Urinary bladder (tissue), 4 donors: ENCODE measurements around the gene MPC2. TPM values are rescaled to one million over a fixed set of nuclear protein-coding genes. Genes with fewer than 3 reads are reported as not detected.

Source experiments
- DNase-seq: peaks from one replicate; pipeline ENCODE4 v3.0.0-alpha.2; 2015; ENCODE audit errors: extremely low spot score
- H3K27ac ChIP-seq: one replicate; pipeline ENCODE4 v1.5.1; 2013; ENCODE audit warnings: low read depth, mild to moderate bottlenecking, moderate library complexity
- H3K36me3 ChIP-seq: one replicate; pipeline ENCODE4 v1.6.1; 2013; ENCODE audit warnings: mild to moderate bottlenecking, moderate library complexity; ENCODE audit not compliant: insufficient read depth
- H3K4me1 ChIP-seq: one replicate; pipeline ENCODE4 v1.6.1; 2013; ENCODE audit warnings: mild to moderate bottlenecking, moderate library complexity; ENCODE audit not compliant: insufficient read depth
- H3K4me3 ChIP-seq: one replicate; pipeline ENCODE4 v1.5.1; 2013; ENCODE audit warnings: low read depth, low read length
- WGBS: extraction: QIAGEN DNeasy Blood & Tissue Kit; methylation state at CpG from one replicate; pipeline ENCODE4 v1.1.7; 2013; 5-methylcytosine and 5-hydroxymethylcytosine counted together
- polyA plus RNA-seq: library from polyadenylated mRNA; stranded (reverse); fragments of 200-250 nt; gene quantifications from one replicate; pipeline ENCODE4 v1.2.3, GENCODE V29; 2013
- total RNA-seq: library from RNA; depleted of rRNA; stranded (reverse); fragments of >200 nt; gene quantifications from one replicate; pipeline ENCODE4 v1.2.3, GENCODE V29; 2014
- donor health status: healthy with polysubstance abuse.
- donor health status: healthy.

The MPC2 gene
- total and polyA plus RNA-seq, 2 donors, result 41.7 to 48.4 TPM

GRCh38 chr1:167927046-167927754 lies 9.7 kb downstream of the MPC2 start:
- Histone ChIP-seq H3K4me3 (no peak overlapping the region), H3K27ac (no peak overlapping the region)
- 78% methylated on average over 4 of the region's 4 CpGs for WGBS

GRCh38 chr1:167926486-167926997 lies 10.3 kb downstream of the MPC2 start:
- no peaks in the 10 kb centered on the region for H3K36me3 ChIP-seq
- no peak overlapping the region for H3K27ac ChIP-seq
- WGBS, result 84% methylated on average over 6 of the region's 6 CpGs
- H3K4me3 ChIP-seq, result no peak overlapping the region
- H3K4me1 ChIP-seq, result no peaks in the 10 kb centered on the region
- DNase-seq, result no peak

More at GRCh38 chr1:167927046-167927754, 9.7 kb downstream of the MPC2 start:
- Histone ChIP-seq H3K4me1 (no peaks in the 10 kb centered on the region), H3K36me3 (no peaks in the 10 kb centered on the region)
- DNase-seq, result no peak

- Histone ChIP-seq H3K4me1 (no peaks in the 10 kb centered on the region), H3K36me3 (no peaks in the 10 kb centered on the region), H3K27ac (no peak overlapping the region), H3K4me3 (no peak overlapping the region)
- no peak for DNase-seq
- 83% methylated on average over 2 of the region's 2 CpGs for WGBS
Observed at GRCh38 chr1:167924543-167925231, 12.2 kb downstream of the MPC2 start.

- DNase-seq, result no peak
- Histone ChIP-seq H3K36me3 (no peaks in the 10 kb centered on the region), H3K27ac (no peak overlapping the region), H3K4me1 (no peaks in the 10 kb centered on the region), H3K4me3 (no peak overlapping the region)
- 91% methylated on average over 2 of the region's 2 CpGs for WGBS
Observed at GRCh38 chr1:167924102-167924501, 12.8 kb downstream of the MPC2 start.

GRCh38 chr1:167923324-167924056 lies 13.4 kb downstream of the MPC2 start:
- WGBS, result 91% methylated on average over 3 of the region's 3 CpGs
- no peak overlapping the region for H3K4me3 ChIP-seq
- H3K36me3 ChIP-seq, result no peaks in the 10 kb centered on the region
- no peaks in the 10 kb centered on the region for H3K4me1 ChIP-seq
- no peak overlapping the region for H3K27ac ChIP-seq
- no peak for DNase-seq

- Histone ChIP-seq H3K4me3 (no peak overlapping the region), H3K36me3 (no peaks in the 10 kb centered on the region), H3K27ac (no peak overlapping the region), H3K4me1 (no peaks in the 10 kb centered on the region)
- no peak for DNase-seq
- WGBS, result 88% methylated on average over 1 of the region's 1 CpG
Observed at GRCh38 chr1:167922611-167923074, 14.2 kb downstream of the MPC2 start.

GRCh38 chr1:167922023-167922422 lies 14.8 kb downstream of the MPC2 start:
- Histone ChIP-seq H3K4me3 (no peak overlapping the region), H3K4me1 (no peaks in the 10 kb centered on the region), H3K36me3 (no peaks in the 10 kb centered on the region), H3K27ac (no peak overlapping the region)
- no peak for DNase-seq

GRCh38 chr1:167916766-167917511 lies 19.9 kb downstream of the MPC2 start:
- Histone ChIP-seq H3K4me1 (no peaks in the 10 kb centered on the region), H3K4me3 (no peak overlapping the region), H3K36me3 (no peaks in the 10 kb centered on the region), H3K27ac (no peak overlapping the region)
- WGBS, result 97% methylated on average over 6 of the region's 6 CpGs
- DNase-seq, result no peak

- 95% methylated on average over 8 of the region's 8 CpGs for WGBS
- H3K4me3 ChIP-seq, result no peak overlapping the region
Observed at GRCh38 chr1:167915569-167915968, 21.3 kb downstream of the MPC2 start.

GRCh38 chr1:167913895-167914496 lies 22.9 kb downstream of the MPC2 start, which contains the start of gene ADCY10:
ADCY10 (minus strand) TSS chr1:167914134; CDS start chr1:167905140, 8,994 bp downstream.
- H3K27ac ChIP-seq, result no peak within 1 kb of the TSS
- DNase-seq, result no peak
- WGBS, result 90% methylated on average over 9 of the region's 9 CpGs
- H3K4me1 ChIP-seq, result no peaks in the 10 kb centered on the region
- H3K4me3 ChIP-seq, result no peak within 1 kb of the TSS
- no peaks in the 10 kb centered on the region for H3K36me3 ChIP-seq

More at GRCh38 chr1:167915569-167915968, 21.3 kb downstream of the MPC2 start:
- no peaks in the 10 kb centered on the region for H3K36me3 ChIP-seq
- no peaks in the 10 kb centered on the region for H3K4me1 ChIP-seq
- H3K27ac ChIP-seq, result no peak overlapping the region
- DNase-seq, result no peak

GRCh38 chr1:167912294-167912693 lies 24.6 kb downstream of the MPC2 start:
- no peak overlapping the region for H3K27ac ChIP-seq
- DNase-seq, result no peak
- no peaks in the 10 kb centered on the region for H3K36me3 ChIP-seq
- WGBS, result 76% methylated on average over 7 of the region's 7 CpGs
- no peak overlapping the region for H3K4me3 ChIP-seq
- H3K4me1 ChIP-seq, result no peaks in the 10 kb centered on the region

- Histone ChIP-seq H3K4me1 (no peaks in the 10 kb centered on the region), H3K4me3 (no peak overlapping the region), H3K27ac (no peak overlapping the region), H3K36me3 (no peaks in the 10 kb centered on the region)
- WGBS, result 72% methylated on average over 8 of the region's 8 CpGs
- no peak for DNase-seq
Observed at GRCh38 chr1:167911413-167911812, 25.5 kb downstream of the MPC2 start.

GRCh38 chr1:167910530-167910929 lies 26.3 kb downstream of the MPC2 start:
- Histone ChIP-seq H3K4me1 (no peaks in the 10 kb centered on the region), H3K36me3 (no peaks in the 10 kb centered on the region), H3K4me3 (no peak overlapping the region), H3K27ac (no peak overlapping the region)
- 44% methylated on average over 2 of the region's 2 CpGs for WGBS
- DNase-seq, result no peak
